ENCODE measurements around the gene RNF152. TPM values are rescaled to one million over a fixed set of nuclear protein-coding genes. Genes with fewer than 3 reads are reported as not detected.

Gene RNF152
- total and polyA plus RNA-seq, 2 of the 13 experiments (the other 11 are each of a cell fraction or from before 2014, with no cell fraction given): 0.04 TPM; not detected in 1

GRCh38 chr18:61876899-61877298 lies 15.9 kb downstream of the RNF152 start (continued):
- no peak for TF ChIP-seq ZBTB2 (CRISPR knock-in tag; IDR thresholded peaks at IDR 0.05; ENCODE audit: low read depth)
- 0 out of 2 replicates have a peak, but pooled peaks have one; percentile 7 for TF ChIP-seq CEBPB (IDR thresholded peaks at IDR 0.05; ENCODE audit: borderline replicate concordance, low read depth, low read length)
- no peak for TF ChIP-seq JUNB (CRISPR knock-in tag; IDR thresholded peaks at IDR 0.05; ENCODE audit: borderline replicate concordance)
- TF ChIP-seq ZHX1 (CRISPR knock-in tag; IDR thresholded peaks at IDR 0.05; ENCODE audit: low read depth): no peak
- no peak for TF ChIP-seq ZNF512 (CRISPR knock-in tag; IDR thresholded peaks at IDR 0.05)
- TF ChIP-seq POLR2G (IDR thresholded peaks at IDR 0.05; ENCODE audit: low read depth, low read length): no peak
- no peak for TF ChIP-seq SOX13 (IDR thresholded peaks at IDR 0.05)
- TF ChIP-seq SOX13 (CRISPR knock-in tag; conservative IDR thresholded peaks at IDR 0.05 in 1 of 2, IDR thresholded peaks at IDR 0.05 in 1 of 2): peak in 1 of 2 experiments; percentile 82; a peak in 2 of 4 replicates
- no peak for TF ChIP-seq YY1 (IDR thresholded peaks at IDR 0.05; ENCODE audit: insufficient read depth, insufficient replicate concordance, low read depth, low read length)
